CD4-positive, alpha-beta T cell treated with Interleukin-4 for 4 hours (primary cell): ENCODE measurements around the gene SYN1.
A peak's percentile ranks its signal among the peaks of the same experiment; 100 is the strongest.
"Not testable (repeated sequence)": the region's sequence is repeated elsewhere in the genome, so short reads cannot be mapped to it uniquely, and the experiment has no call there.

ENCODE experiments used
- DNase-seq: peaks from one replicate; pipeline ENCODE4 v3.0.0-alpha.2; 2020

The SYN1 gene

DNA sequence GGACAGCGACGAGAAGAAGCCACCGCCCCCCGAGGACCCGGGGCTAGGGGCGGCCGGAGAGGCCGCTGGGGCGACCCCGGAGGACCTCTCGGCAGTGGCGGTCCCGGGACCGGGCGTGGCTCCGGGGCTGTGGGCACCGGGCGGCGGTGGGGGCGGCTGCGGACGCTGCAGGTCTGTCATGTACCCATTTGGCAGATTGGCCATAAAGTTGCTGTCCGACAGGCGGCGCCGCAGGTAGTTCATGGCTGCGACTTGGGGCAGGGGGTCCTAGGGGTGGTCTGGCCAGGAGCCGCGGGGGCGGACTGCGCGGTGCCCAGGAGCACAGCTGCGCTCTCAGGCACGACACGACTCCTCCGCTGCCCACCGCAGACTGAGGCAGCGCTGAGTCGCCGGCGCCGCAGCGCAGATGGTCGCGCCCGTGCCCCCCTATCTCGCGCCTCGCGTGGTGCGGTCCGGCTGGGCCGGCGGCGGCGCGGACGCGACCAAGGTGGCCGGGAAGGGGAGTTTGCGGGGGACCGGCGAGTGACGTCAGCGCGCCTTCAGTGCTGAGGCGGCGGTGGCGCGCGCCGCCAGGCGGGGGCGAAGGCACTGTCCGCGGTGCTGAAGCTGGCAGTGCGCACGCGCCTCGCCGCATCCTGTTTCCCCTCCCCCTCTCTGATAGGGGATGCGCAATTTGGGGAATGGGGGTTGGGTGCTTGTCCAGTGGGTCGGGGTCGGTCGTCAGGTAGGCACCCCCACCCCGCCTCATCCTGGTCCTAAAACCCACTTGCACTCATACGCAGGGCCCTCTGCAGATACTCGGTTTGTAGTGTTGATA is at the start of gene SYN1:
SYN1 (minus strand) TSS at position 372 of the 817 bp plus-strand sequence; CDS start at position 243, 129 bp downstream.
- peak; percentile 78 for DNase-seq

DNA sequence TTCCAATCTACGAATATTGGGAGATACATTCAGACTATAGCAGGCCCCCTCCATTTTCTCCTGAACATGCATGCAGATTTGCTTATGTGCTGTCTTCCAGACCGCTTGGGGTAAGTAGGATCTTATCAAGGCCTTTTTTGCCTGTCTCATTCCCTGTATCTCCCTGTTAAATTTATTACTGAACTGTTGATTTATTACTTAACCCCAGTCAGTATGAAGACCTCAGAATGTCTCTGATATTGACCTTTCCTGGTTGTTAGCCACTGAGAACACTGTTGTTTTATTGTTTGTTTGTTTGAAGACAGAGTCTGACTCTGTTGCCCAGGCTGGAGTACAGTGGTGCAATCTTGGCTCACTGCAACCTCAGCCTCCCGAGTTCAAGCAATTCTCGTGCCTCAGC is 46.1 kb upstream of the SYN1 start:
- not testable (repeated sequence) for DNase-seq

DNA sequence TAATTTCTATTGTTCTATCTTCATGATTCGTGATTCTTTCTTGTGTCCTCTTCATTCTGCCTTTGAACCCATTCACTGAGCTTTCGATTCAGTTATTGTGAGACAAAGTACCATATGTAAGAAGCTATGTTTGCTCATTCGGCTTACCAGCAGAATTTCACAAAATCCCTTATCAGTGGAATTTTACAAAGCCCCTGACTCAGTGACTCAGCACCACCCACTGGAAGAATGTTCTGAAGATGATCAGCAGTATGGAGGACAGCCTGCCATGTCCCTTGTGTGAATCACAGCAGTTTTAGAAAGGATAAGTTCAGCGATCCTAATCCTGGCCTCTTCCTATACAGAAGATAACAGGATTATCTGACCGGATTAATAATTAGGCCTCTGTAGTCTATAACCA is 45.1 kb upstream of the SYN1 start:
- no peak for DNase-seq

DNA sequence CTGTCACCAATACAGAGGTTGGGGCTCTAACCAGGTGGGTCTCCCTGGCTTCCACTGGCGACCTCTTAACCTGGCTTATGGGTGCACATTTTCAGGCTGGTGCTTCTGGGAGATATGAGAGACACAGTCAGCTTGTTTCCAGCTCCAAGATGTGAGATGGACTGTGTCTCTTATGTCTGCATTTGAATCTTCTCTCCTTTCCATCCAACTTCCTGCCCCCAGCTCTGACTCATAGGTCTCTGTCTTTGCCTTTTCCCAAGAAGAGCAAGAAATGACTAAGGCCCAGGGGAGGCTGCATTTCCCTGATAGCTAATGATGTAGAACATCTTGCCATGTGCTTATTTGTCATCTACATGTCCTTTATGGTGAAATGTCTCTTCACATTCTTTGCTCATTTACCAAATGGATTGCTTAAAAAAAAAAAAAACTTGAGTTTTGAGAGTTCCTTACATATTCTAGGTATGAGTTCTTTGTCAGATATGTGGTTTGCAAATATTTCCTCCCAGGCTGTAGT is 42.5 kb upstream of the SYN1 start:
- DNase-seq, result peak; percentile 22

DNA sequence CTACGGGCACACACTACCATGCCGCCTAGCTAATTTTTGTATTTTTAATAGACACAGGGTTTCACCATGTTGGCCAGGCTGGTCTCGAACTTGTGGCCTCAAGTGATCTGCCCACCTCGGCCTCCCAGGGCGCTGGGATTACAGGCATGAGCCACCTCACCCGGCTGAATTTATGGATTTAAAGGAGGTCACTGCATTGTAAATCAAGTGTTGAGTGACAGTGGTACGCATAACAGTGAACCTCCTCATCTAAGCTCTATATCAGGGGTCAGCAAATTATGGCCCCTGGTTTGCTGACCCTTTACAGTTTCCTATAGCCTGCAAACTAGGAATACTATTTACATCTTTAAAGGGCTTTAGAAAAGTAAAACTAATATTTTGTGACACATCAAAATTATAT is 41.9 kb upstream of the SYN1 start:
- no peak for DNase-seq

DNA sequence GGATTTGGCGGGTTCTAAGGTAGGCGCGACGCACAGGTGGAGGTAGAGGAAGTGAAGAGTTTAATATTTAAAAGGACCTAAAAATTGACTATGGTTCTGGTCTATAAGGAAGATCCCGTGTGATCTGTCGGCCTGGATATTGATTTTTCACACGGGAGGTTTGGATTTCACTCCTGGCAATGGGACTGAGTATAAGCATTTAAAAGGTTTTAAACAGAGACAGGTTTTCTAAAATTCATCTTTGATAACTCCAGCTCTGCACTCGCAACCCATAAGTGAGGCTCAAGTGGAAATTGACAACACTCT is 39.7 kb upstream of the SYN1 start:
- no peak for DNase-seq

DNA sequence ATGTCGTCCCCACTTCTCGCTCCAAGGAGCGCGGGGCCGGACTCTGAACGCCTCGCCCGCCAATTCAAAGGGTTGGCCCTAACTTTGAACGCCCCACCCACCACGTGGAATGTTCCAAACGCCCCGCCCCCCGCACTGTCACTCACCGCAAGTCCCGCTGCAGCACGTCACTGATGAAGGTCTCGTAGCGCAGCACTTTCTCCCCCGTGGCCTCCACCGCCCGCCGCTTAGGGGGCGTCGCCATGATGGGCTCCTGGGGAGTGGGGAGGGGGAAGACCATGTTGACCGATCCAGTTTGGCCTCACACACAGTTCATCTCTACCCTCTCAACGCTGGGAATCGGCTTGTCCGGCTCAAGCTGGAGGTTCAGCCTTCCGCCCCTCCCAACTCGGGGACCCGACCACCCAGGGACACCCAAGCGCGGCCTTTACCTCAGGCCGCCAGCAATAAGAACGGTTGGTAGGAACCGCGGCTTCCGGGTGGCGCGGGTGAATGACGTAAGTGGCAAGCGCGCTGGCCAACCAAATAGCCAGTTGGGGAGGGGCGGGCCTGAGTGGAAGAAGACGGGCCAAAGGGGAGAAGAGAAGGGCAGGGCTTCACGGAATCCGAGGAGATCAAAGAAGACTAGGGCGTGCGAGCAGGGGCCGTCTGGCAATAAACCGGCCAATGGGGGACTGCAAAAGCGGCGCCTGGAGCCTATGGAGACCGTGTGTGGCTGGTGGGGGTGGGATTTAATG is 39.2 kb upstream of the SYN1 start, which contains the start of gene UXT:
UXT (minus strand) TSS at position 497 of the 737 bp plus-strand sequence; CDS start at position 244, 253 bp downstream.
- peak; percentile 95 for DNase-seq

DNA sequence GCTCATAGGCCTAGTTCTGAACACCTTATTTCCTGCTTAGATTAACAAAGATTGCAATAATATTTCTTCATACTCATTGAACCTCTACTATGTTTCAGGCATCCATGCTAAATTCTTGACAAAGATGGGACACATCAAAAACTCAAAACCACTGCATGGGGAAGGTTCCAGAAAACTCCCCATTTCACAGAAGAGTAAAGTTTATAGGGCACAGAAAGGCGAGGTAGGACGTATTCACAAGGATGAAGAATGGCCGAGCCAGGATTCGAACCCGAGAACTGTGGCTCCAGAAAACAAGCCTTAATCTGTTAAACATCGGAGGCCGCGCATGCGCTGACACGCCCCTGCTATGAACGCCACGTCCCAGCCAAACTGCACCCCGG is 38.6 kb upstream of the SYN1 start:
- no peak for DNase-seq

DNA sequence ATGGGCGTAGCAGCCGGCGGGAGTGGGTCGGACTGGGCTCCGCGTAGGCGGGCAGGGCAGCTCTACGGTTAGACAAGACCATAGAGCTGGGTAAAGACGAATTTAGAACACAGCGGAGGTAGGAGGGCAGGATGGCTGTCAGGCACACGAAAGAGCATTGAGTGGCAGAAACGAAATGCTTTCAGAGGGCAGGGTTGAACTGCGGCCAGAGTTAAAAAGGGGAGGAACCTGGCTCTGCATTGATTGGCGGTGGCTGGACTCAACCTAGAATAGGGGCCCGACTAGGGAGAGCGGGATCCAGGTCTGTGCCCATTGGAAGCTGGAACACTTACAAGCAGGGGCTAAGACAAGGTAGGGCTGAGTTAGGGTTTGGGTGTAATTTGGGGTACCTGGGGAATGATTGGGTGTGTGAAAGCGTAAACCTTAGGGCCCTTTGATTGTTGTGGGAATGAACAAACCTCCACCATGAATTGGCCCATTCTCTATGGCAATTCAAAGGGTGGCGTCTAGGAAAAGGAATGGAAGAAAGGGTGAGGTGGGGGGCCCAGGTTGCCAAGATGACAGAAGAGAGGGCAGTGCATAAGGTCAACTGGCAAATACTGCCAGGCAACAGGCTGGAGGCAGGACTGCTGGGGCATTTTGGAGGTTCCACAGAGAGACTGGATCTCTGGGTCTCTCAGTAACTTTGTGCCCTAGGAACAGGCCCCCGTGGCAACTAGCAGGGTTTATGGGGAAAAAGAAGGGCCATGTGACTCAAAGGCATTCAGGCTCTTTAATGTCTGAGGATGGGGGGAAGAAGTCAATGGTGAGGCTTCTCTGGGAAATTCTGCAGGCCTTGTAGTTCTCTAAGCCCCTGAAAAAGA is 31.6 kb upstream of the SYN1 start:
- DNase-seq, result no peak

DNA sequence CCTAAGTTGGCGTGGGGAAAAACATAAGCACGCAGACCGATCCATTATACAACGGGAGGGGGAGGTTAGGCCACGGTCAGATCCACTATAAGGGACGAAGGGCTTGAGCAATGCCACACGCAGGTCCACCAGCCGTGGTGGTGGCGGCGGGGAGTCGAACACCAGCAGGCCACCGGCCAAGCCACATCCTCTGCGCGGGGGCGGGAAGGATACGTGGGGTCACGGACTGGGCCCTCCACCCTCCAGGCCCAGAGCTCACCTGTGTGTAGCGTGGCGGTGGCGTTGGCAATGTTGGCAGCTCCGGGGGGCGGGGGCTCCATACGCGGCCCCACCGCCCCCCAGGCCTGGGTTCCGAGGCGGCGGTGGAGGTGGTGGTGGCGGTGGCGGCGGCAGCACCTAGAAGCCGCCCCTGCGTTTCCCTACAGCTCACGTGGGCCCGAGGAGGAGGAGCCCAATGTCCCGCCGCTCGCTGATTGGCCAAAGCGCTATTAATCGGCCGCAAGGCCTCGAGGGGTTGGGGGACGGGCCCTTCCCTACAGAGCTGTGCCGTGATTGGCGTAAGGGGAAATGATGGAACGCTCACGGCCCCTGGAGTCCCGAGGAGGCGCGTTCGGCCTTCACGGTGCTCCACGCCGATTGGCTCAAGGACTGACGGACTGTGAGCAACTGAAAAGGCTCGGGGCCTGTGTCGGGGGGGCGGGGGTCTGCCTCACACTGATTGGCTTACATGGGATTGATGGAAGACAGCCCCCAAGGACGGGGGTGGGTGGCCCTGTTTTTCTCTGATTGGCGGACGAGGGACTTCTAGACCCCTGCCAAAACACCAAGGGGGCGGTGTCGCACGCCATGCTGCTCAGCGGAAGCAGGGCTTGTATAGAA is 30.7 kb upstream of the SYN1 start, which contains the start of gene ELK1:
ELK1 (minus strand) TSS at position 400 of the 879 bp plus-strand sequence. CDS start 9,122 bp downstream, outside the sequence.
- DNase-seq, result peak; percentile 95

DNA sequence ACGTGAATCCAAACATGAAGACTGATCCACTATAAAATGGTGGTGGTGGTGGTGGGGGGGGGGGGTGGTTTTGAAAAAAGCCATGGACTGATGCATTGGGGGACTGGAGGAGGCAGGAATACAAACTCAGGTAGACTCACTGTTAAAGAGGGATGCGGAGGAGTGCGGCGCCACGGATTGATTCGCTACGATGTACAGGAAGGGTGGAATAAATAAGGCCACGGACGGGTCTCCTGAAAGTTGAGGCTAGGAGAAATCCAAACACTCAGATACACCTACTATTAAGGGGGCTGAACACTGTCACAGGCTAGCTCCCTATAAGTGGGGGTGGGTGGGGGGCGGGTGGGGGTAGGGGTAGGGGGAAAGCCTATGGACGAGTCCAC is 30.1 kb upstream of the SYN1 start:
- DNase-seq, result no peak

DNA sequence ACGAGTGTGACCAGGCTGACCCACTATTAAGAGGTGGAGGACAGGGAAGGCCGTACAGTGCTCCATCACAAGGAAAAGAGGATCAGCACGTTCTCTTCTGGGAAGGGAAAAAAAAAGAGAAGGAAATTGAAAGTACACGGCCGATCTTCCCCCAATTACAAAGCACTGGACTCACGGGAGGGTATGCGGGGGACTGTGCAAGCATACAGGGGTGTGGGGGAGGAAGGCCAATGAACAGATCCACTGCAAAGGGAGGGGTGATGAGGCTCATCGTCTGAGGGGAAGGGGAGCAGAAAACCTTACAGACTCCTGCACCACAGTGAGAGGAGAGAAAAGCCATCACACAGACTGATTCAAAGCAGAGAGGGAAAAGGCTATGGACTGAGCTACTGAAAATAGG is 29.6 kb upstream of the SYN1 start:
- no peak for DNase-seq

DNA sequence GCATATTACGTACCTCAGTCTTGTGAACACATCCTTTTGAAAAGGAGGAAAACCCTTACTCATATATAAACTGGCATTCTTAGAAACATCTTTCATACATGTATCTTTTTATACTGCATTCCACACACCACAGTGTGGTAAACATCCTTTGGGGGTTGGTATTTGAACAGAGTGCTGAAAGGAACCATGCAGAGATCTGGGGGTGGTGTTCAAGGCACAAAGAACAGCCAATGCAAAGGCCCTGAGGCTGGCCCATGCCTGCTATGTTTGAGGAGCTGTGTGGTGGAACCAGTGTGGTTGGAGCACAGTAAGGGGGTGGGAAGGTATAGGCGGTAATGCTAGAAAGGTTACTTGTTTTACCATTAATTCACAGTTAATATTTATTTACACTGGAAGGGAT is 28.7 kb upstream of the SYN1 start:
- DNase-seq, result no peak

DNA sequence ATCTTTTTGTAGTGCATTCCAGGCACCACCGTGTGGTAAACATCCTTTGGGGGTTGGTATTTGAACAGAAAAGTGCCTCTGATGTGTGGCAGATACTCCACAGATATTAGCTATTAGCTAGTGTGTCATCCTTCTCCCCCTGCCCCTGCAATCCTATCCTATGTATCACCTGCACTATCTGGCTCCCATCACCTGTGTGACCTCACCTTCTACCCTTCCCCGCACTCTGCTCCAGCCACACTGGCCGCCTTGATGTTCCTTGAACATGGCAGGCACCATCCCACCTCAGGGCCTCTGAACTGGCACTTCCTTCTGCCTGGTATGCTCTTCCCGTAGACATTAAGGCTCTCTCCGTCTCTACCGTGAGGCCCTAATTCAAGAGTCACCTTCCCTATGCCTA is 27.0 kb upstream of the SYN1 start:
- no peak for DNase-seq

DNA sequence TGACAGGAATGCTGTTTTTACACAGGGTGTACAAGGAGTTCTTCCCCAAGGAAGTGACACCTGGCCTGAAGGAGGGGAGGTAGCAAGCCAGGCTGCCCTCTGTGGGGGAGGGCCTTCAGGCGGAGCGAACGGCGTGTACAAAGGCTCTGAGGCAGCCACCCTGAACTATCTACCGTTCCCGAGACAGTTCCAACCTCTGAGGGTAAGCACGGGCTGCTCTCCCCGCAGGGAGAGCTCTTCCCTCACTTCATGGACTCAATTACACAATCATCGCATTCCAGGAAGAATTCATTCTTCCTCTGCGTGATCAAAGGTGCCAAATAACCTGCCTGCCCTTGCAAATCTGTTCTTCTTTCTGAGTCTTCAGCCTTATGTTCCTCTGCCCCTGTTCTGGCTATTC is 25.9 kb upstream of the SYN1 start:
- no peak for DNase-seq

DNA sequence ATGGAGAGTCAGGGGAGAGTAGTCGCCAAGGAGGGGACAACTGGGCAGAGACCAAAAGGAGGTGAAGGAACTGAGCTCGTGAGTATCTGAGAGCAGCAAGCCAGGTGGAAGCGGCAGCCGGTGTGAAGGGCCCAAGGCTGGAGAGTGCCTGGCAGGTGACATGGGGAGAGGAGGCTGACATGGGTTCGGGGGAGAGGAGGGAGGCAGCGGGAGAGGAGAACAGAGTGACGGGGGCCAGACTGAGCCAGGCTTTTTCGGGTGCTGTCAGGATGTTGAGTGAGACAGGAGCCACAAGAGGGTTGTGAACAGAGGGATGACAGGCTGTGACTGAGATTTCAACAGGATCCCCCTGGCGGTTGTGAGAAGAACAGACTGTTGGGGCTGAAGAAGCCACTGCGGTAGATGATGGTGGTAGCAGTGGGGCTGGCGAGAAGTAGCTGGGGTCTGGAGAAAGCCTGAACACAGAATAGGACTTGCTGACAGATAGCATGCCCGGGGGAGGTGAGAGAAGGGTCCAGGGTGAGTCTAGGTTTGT is 25.0 kb upstream of the SYN1 start:
- no peak for DNase-seq

DNA sequence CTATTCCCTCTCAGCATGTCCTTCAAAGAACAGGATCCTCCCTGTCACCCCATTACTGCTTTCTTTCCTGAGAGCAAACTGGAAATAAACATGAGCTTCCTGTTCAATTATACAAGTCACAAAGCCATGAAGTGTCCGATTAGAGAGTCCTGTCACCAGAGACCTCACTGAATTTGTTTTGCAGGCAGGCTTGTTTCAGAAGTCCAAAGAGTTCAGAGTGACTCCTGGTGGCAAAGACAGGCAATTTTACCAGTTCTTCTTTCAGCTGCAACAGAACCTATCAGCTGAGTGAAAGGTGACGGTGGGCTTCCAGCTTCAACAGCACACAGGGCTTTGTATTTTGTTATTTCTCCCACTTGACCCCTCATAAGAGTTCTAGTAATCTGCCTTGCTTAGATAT is 24.3 kb upstream of the SYN1 start:
- DNase-seq, result no peak

DNA sequence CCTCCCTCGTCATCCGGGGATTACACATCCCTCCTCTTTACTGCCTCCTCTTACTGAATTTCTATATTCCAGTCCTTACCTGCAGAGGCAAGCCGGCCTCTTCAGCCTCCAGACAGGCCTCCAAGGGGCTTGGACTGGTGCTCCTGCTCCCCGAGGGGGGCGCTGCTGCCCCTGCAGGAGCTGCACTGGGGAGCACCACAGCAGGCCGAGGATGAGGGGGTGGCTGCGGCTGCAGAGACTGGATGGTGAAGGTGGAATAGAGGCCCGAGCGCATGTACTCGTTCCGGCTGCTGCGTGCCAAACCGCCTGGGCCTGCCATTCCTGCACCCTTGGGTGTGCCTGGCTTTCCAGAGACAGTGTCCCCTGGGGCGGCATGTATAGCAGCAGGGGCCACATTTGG is 19.2 kb upstream of the SYN1 start:
- DNase-seq, result no peak

DNA sequence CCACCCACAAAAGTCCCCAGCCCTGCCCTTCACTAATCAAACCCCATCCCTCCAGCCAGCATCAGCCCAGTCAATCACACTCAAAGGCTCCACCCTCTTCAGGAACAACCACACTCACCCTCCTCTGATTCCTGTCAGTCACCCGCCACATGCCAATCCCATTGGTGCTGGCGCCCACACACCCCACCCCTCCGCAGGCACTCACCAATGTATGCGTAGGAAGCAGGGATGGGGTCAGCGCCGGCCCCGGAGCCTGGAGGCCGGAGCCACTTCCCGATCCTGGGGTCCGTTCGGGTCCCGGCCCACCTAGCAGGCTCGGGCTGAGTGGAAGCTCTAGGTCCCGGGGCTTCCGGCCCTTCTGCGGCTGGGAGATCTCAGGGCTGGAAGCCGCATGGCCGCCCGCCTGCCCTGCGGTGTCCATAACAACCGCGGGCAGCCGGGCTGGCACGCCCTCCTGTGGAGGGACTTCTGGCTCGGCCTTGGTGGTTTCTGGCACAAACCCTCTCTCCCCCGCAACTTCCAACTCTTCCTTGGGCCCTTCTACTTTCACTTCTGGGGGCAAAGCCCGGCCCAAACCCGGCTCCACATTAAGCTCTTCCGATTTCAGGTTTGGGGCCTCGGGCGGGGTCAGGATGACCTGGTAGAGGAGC is 18.0 kb upstream of the SYN1 start:
- peak; percentile 29 for DNase-seq

DNA sequence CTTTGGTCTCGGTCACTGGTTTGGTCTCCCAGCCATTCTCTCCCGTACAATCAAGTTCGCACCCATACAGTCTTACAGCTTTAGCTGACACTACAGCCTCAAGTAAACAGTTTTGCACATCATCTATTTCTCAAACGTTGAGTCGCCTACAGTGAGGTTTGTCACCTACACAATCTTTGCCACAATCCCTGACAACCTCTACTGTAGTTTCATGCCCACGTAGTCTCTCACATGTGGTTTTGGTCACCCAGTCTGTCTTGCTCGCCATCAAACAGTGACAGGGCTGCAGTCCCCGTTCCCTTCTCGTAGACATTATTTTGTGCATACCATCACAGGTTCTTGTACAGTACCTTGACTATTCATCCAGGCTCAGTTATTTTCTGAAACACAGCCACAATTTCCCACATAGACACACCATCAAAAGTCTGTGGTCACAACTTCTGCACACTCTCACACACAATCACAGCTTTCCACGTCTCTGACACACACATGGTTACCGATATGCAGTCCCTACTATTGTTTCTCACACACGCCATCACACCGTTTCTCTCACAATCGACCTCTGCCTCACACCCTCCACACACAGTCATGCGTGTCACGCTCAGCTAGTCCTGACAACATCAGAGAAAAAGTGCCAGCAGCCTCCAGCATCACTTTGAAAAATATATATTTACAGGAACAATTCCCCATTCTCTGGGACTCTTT is 15.4 kb upstream of the SYN1 start:
- DNase-seq, result peak; percentile 36
